Stomach (tissue), 9 donors: ENCODE results near the gene LAMB4. TPM values are rescaled to one million over a fixed set of nuclear protein-coding genes. Genes with fewer than 3 reads are reported as not detected.

Source experiments
- DNase-seq, 2 donors: peaks; one replicate each; pipeline versions ENCODE4 v3.0.0 to v3.0.0-alpha.2; 2013 to 2019
- H3K27ac ChIP-seq, 5 donors: fragments of 200-600 bp in 4 of 5; sonication (generic) in 4 of 5; one replicate each; pipeline ENCODE4 v1.5.1; 2013 to 2019; ENCODE audit warnings: mild to moderate bottlenecking in 1 of 5, moderate library complexity in 1 of 5
- H3K27me3 ChIP-seq, 3 donors: fragments of 200-600 bp; sonication (generic); one replicate each; pipeline ENCODE4 v1.5.1; 2017 to 2019; ENCODE audit warnings: mixed run types in 1 of 3
- H3K36me3 ChIP-seq, 4 donors: fragments of 200-600 bp; sonication (generic); 1 replicate in 3 of 4; 2 replicates in 1 of 4; pipeline ENCODE4 v1.5.1; 2016 to 2019
- H3K4me1 ChIP-seq, 4 donors: fragments of 200-600 bp; sonication (generic); one replicate each; pipeline ENCODE4 v1.5.1; 2016 to 2019
- H3K4me3 ChIP-seq, 4 donors: fragments of 200-600 bp; sonication (generic) in 3 of 4; one replicate each; pipeline ENCODE4 v1.5.1; 2016 to 2019; ENCODE audit warnings: mild to moderate bottlenecking in 1 of 4
- H3K9me3 ChIP-seq, 4 donors: fragments of 200-600 bp; sonication (generic); one replicate each; pipeline ENCODE4 v1.5.1; 2016 to 2019
- CTCF ChIP-seq, 7 experiments: fragments of 450-650 bp in 4 of 7; fragments of 200-600 bp in 3 of 7; sonication (generic) in 3 of 7; IDR thresholded peaks; one replicate each; pipeline ENCODE4 v1.5.1; 2016 to 2019; ENCODE audit warnings: antibody characterized with exemption in 7 of 7, control low read depth in 2 of 7, mild to moderate bottlenecking in 1 of 7
- EP300 ChIP-seq: sonication (generic); formaldehyde crosslinking; IDR thresholded peaks from one replicate; pipeline ENCODE4 v1.6.1; 2017; ENCODE audit warnings: antibody characterized with exemption
- POLR2A ChIP-seq, 4 donors: fragments of 450-650 bp; IDR thresholded peaks; one replicate each; pipeline ENCODE4 v1.6.1; 2016; ENCODE audit warnings: antibody characterized with exemption in 4 of 4, control low read depth in 2 of 4, mild to moderate bottlenecking in 1 of 4, moderate library complexity in 1 of 4
- POLR2AphosphoS5 ChIP-seq, 3 donors: sonication (generic); formaldehyde crosslinking; IDR thresholded peaks; one replicate each; pipeline ENCODE4 v1.6.1; 2016; ENCODE audit warnings: antibody characterized with exemption in 3 of 3
- whole genome bisulfite sequencing, 5 donors: extraction: QIAGEN DNeasy Blood & Tissue Kit in 3 of 5; methylation state at CpG; one replicate each; pipeline versions ENCODE4 v1.1.5 to v1.1.7; 2013 to 2018; 5-methylcytosine and 5-hydroxymethylcytosine counted together
- intact Hi-C: fragments of 100-400 bp; cut with DNase I; formaldehyde crosslinking; loops from one replicate; pipeline ENCODE4 v1.15.1; 2023; ENCODE audit warnings: low total_unique reads
- polyA plus RNA-seq, 3 donors: library from polyadenylated mRNA; stranded (reverse); fragments of 200-250 nt; gene quantifications; one replicate each; pipeline ENCODE4 v1.2.3, GENCODE V29; 2013
- total RNA-seq, 5 donors: library from RNA; depleted of rRNA; stranded (reverse); fragments of >200 nt; gene quantifications; one replicate each; pipeline versions ENCODE4 v1.1.0 to v1.2.3, GENCODE V29; 2014 to 2016
- donor health status: healthy with polysubstance abuse.
- donor health status: Bipolar disorder and iron deficiency.
- donor health status: healthy.

The LAMB4 gene
- total and polyA plus RNA-seq, 8 donors = under 0.01 to 8.5 (median 1.7) TPM; not detected in 2

DNA sequence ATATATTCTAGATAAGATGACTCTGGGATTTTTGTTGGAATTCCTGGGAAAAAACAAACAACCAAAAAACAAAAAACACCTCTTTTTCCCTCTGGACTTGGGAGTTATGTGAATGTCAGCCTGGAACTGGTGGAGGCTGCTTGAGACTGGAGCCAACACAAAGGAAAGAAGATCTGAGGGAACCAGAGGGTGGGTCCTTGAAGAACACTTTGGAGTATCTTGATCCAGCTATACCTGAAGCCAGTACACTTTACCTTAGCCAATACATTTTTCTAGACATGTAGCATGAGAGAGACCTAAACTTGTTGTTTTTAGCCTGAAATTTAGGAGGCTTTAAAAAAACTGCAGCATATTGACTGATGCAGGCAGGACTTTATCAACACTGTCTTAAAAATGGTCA is 121.3 kb downstream of the LAMB4 start:
- Histone ChIP-seq H3K4me1 (peaks cover 12 to 42% (median 26%) of the 10 kb centered on the region in 4 donors), H3K36me3 (no peaks in the 10 kb centered on the region), H3K4me3 (no peak overlapping the region), H3K9me3 (no peaks in the 10 kb centered on the region), H3K27me3 (peaks cover 0 to 6% (median 0%) of the 10 kb centered on the region in 3 donors), H3K27ac (no peak overlapping the region)
- intact Hi-C loops = no loop called here
- DNase-seq = no peak
- TF ChIP-seq POLR2A (IDR thresholded peaks at IDR 0.05) (no peak), POLR2AphosphoS5 (IDR thresholded peaks at IDR 0.05) (no peak), CTCF (IDR thresholded peaks at IDR 0.05) (no peak), EP300 (no peak)

DNA sequence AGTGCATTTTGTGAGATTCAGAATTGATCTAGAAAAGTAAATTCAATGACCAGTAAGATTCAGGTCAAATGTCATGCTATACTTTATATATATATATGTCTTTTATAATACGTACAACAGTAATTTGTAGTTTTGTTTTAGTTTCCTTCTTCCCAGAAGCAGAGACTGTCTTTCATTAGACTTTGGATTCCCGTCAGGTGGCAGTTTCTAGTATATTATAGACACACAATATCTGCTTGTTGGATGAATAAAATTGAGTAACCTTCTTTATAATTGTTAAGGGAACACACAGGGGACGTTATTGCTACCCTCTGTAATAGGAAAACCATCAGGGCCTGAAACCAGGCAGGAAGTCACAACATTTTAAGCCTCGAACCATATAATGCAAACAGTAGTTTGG is 121.9 kb downstream of the LAMB4 start:
- H3K36me3 ChIP-seq = no peaks in the 10 kb centered on the region
- H3K4me1 ChIP-seq = peaks cover 14 to 44% (median 32%) of the 10 kb centered on the region in 4 donors
- TF ChIP-seq POLR2AphosphoS5 (IDR thresholded peaks at IDR 0.05) (no peak), EP300 (no peak), CTCF (IDR thresholded peaks at IDR 0.05) (no peak)
- no peak overlapping the region for H3K4me3 ChIP-seq
- H3K27ac ChIP-seq = no peak overlapping the region
- 87 to 91% (median 90%) methylated on average over 4 of the region's 4 CpGs for WGBS, 5 donors
- no peaks in the 10 kb centered on the region for H3K9me3 ChIP-seq
- H3K27me3 ChIP-seq = peaks cover 0 to 12% (median 0%) of the 10 kb centered on the region in 3 donors
- intact Hi-C loops = no loop called here
- no peak for DNase-seq

DNA sequence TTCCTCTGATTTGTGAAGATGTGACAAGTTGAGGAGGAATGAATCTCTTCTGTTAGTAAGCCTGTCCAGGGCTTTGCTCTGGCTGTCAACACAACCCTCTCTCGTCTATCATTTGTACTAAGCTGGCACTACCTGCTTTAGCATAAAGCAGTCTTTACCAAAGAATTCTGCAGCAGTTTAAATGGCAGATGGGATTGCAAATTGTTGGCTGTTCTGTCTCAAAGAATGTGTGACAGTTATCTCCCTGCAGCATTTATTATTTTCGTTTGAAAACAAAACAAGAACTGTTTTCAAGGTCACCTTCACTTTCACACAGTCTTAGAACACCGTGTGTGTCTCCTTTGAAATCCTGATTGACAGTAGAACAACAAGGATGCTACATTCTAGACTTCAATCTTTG is 122.4 kb downstream of the LAMB4 start:
- H3K4me3 ChIP-seq = no peak overlapping the region
- peaks cover 0 to 17% (median 0%) of the 10 kb centered on the region in 3 donors for H3K27me3 ChIP-seq
- H3K4me1 ChIP-seq = peaks cover 14 to 43% (median 32%) of the 10 kb centered on the region in 4 donors
- TF ChIP-seq CTCF (IDR thresholded peaks at IDR 0.05) (no peak), EP300 (no peak), POLR2A (IDR thresholded peaks at IDR 0.05) (no peak), POLR2AphosphoS5 (IDR thresholded peaks at IDR 0.05) (no peak)
- no peaks in the 10 kb centered on the region for H3K36me3 ChIP-seq
- DNase-seq = no peak
- intact Hi-C loops = no loop called here
- no peaks in the 10 kb centered on the region for H3K9me3 ChIP-seq
- H3K27ac ChIP-seq = no peak overlapping the region
- 48 to 68% (median 62%) methylated on average over 3 of the region's 3 CpGs for WGBS, 5 donors

- peaks cover 14 to 43% (median 33%) of the 10 kb centered on the region in 4 donors for H3K4me1 ChIP-seq
- H3K9me3 ChIP-seq = no peaks in the 10 kb centered on the region
- TF ChIP-seq POLR2A (IDR thresholded peaks at IDR 0.05) (no peak), POLR2AphosphoS5 (IDR thresholded peaks at IDR 0.05) (no peak), EP300 (no peak), CTCF (IDR thresholded peaks at IDR 0.05) (no peak)
- WGBS, 5 donors = 65 to 77% (median 76%) methylated on average over 3 of the region's 3 CpGs
- no peak for DNase-seq
- H3K27me3 ChIP-seq = peaks cover 0 to 22% (median 3%) of the 10 kb centered on the region in 3 donors
- intact Hi-C loops = no loop called here
- H3K36me3 ChIP-seq = no peaks in the 10 kb centered on the region
- no peak overlapping the region for H3K4me3 ChIP-seq
- no peak overlapping the region for H3K27ac ChIP-seq
These were observed 122.9 kb downstream of the LAMB4 start for GRCh38 chr7:108007261-108007660.
